ENCODE measurements around the gene ST8SIA4.

GRCh38 chr5:100797861-100798260 is 105.2 kb downstream of the ST8SIA4 start:
- no peak for TF ChIP-seq CTCF (IDR thresholded peaks at IDR 0.05; ENCODE audit: poor library complexity)
- TF ChIP-seq EZH2 (IDR thresholded peaks at IDR 0.05; ENCODE audit: borderline replicate concordance): no peak
- no peak for TF ChIP-seq EZH2phosphoT487 (IDR thresholded peaks at IDR 0.05; ENCODE audit: low read depth, severe bottlenecking, unreplicated experiment)

All from hepatocyte (in vitro differentiated cells).